ENCODE data around the gene MYO7A. TPM values are rescaled to one million over a fixed set of nuclear protein-coding genes. Genes with fewer than 3 reads are reported as not detected.

Gene MYO7A
- total RNA-seq, 3 donors from 2014 or later = 4.3 to 23.5 (median 4.5) TPM

DNA sequence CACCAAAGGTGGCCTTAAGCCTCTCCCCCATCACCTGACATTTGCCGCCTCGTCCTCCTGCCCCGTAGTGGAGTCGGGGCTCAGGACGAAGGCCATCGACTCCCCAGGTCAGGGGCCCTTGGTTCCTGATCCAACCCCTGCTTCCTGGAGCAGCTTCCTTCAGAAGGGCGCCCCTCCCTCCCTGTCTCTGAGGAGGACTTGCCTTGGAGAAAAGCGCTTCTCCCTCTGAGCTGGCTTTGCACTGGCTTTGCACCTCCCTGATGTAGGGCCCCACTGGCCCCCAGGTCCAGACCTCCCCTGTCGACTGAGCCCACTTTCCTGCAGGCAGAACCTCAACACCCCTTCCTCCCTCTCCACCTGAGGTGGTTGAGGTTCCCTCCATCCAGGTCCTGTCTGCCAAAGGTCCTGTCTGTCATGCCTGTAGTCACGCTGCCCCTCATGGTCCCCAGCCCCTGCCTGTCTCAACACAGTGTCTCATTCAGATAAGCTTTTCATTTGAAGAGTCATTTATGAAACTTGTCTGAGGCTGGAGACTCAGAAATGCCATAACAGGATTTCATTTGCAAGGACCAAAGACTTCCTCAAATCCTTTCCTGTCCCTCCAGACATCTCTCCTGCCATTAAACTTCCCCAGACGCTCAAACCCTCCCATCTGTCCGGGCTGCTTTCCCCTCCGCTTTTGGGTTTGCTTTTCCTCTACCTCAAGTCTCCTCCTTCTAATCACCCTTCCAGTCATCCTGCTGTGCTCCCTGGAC lies 78.4 kb downstream of the MYO7A start:
- intact Hi-C loops (cut with DNase I; ENCODE audit: low total_unique reads) = no loop called here
- no peak overlapping the region for H3K27ac ChIP-seq
- DNase-seq (ENCODE audit: low spot score in 2 of 2) = no peak
- no peak for TF ChIP-seq POLR2AphosphoS5 (IDR thresholded peaks at IDR 0.05)
- TF ChIP-seq, protein P1, sequence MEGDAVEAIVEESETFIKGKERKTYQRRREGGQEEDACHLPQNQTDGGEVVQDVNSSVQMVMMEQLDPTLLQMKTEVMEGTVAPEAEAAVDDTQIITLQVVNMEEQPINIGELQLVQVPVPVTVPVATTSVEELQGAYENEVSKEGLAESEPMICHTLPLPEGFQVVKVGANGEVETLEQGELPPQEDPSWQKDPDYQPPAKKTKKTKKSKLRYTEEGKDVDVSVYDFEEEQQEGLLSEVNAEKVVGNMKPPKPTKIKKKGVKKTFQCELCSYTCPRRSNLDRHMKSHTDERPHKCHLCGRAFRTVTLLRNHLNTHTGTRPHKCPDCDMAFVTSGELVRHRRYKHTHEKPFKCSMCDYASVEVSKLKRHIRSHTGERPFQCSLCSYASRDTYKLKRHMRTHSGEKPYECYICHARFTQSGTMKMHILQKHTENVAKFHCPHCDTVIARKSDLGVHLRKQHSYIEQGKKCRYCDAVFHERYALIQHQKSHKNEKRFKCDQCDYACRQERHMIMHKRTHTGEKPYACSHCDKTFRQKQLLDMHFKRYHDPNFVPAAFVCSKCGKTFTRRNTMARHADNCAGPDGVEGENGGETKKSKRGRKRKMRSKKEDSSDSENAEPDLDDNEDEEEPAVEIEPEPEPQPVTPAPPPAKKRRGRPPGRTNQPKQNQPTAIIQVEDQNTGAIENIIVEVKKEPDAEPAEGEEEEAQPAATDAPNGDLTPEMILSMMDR (IDR thresholded peaks at IDR 0.05) = no peak
- no peak for TF ChIP-seq POLR2A (IDR thresholded peaks at IDR 0.05)
- no peaks in the 10 kb centered on the region for H3K36me3 ChIP-seq
- H3K4me3 ChIP-seq = no peak overlapping the region
- H3K9me3 ChIP-seq = no peaks in the 10 kb centered on the region
- no peaks in the 10 kb centered on the region for H3K4me1 ChIP-seq
- no peaks in the 10 kb centered on the region for H3K27me3 ChIP-seq

DNA sequence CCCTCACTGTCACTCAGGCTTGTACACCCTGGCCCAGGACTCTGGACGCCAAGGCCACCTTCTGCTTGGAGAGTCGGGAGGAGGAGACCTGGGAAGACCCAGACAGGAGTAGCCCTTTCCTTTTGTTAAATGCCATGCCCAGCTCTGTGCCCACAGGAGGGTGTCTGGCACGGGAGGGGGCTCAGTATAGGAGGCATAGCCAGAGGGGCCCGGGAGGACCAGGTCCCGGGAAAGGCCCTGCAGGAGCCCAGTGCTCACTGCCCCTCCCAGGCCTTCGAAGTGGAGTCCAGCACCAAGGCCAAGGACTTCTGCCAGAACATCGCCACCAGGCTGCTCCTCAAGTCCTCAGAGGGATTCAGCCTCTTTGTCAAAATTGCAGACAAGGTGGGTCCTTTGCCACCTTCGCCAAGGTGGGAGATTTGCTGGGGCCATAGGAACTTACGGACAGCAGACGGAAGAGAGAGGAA lies 79.0 kb downstream of the MYO7A start:
- Histone ChIP-seq H3K9me3 (no peaks in the 10 kb centered on the region), H3K36me3 (no peaks in the 10 kb centered on the region), H3K27me3 (no peaks in the 10 kb centered on the region), H3K4me1 (no peaks in the 10 kb centered on the region), H3K4me3 (no peak overlapping the region), H3K27ac (no peak overlapping the region)
- no peak for TF ChIP-seq POLR2AphosphoS5 (IDR thresholded peaks at IDR 0.05)
- TF ChIP-seq, protein P1 (IDR thresholded peaks at IDR 0.05) = no peak
- no peak for TF ChIP-seq POLR2A (IDR thresholded peaks at IDR 0.05)
- intact Hi-C loops (cut with DNase I; ENCODE audit: low total_unique reads) = no loop called here
- DNase-seq (ENCODE audit: low spot score in 2 of 2) = no peak

DNA sequence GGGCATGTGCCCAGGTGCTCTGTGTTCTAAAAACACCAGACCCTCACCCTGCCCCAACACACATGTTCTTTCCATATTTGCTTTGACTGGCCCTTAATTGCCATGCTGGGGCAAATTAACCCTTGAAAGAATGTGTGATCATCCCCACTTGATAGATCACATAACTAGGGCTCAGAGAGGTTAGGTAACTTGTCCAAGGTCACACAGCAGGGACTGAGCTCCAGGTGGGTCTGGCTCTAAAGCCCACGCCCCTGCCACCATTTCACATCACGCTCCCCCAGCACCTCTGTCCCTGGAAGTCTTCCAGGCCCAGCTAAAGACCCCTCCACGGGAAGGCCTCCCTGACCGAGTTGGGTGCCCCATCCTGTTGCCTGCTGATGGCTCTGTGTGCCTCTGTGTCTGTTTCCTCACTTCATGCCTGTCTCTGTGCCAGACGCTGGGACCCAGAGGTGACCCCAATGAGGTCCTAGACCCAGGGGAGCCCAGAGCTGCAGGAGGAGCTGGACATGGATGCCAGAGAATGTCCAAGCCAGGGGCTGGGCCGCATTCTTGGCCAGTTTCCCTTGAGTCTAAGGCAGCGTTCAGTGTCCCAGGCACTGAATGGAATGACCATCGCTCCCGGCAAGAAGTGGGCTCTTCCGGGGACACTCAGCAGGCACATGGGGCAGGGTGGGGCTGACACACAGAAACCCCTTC lies 79.7 kb downstream of the MYO7A start:
- Histone ChIP-seq H3K4me1 (no peaks in the 10 kb centered on the region), H3K36me3 (no peaks in the 10 kb centered on the region), H3K27ac (no peak overlapping the region), H3K4me3 (no peak overlapping the region), H3K27me3 (no peaks in the 10 kb centered on the region), H3K9me3 (no peaks in the 10 kb centered on the region)
- no peak for DNase-seq (ENCODE audit: low spot score in 2 of 2)
- intact Hi-C loops (cut with DNase I; ENCODE audit: low total_unique reads) = no loop called here
- TF ChIP-seq, protein P1 (IDR thresholded peaks at IDR 0.05) = no peak
- no peak for TF ChIP-seq POLR2AphosphoS5 (IDR thresholded peaks at IDR 0.05)
- no peak for TF ChIP-seq POLR2A (IDR thresholded peaks at IDR 0.05)

DNA sequence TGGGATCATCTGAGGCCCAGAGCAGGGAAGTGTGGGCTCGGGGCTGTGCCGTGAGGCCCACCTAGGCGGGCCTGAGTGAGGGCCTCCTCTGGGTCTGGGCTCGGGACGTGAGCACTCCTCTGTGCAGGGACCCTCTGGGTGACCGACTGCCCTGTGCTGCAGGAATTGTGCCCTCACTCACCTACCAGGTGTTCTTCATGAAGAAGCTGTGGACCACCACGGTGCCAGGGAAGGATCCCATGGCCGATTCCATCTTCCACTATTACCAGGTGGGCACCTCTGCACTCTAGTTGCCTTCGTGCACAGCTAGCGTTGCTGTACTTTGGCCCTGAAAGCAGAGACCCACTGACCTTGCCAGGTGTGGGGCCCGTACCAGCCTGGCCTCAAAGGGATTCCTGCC lies 80.5 kb downstream of the MYO7A start:
- H3K27ac ChIP-seq = no peak overlapping the region
- no peaks in the 10 kb centered on the region for H3K36me3 ChIP-seq
- no peak for TF ChIP-seq POLR2AphosphoS5 (IDR thresholded peaks at IDR 0.05)
- TF ChIP-seq, protein P1 (IDR thresholded peaks at IDR 0.05) = no peak
- no peak for TF ChIP-seq POLR2A (IDR thresholded peaks at IDR 0.05)
- DNase-seq (ENCODE audit: low spot score in 2 of 2) = no peak
- no peaks in the 10 kb centered on the region for H3K4me1 ChIP-seq
- H3K9me3 ChIP-seq = no peaks in the 10 kb centered on the region
- no peak overlapping the region for H3K4me3 ChIP-seq
- intact Hi-C loops (cut with DNase I; ENCODE audit: low total_unique reads) = no loop called here
- no peaks in the 10 kb centered on the region for H3K27me3 ChIP-seq

DNA sequence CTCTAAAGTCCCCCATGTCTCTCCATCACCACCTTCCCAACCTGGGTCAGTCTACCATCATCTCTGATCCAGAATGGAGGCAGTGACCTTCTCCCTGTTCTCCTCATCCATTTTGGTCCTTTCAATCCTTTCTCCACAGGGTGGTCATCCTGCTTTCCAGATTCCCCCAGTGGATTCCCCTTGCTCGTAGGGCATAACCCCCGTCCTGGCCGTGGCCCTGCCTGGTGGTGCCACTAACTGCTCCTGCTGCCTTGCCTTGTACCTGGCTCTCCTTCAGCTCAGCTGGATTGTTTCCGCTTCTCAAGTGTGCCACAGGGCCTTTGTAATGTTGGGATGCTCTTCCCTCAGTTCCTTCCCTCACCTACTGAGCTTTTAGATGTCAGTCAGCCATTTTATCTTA lies 81.6 kb downstream of the MYO7A start:
- H3K27me3 ChIP-seq = no peaks in the 10 kb centered on the region
- intact Hi-C loops (cut with DNase I; ENCODE audit: low total_unique reads) = no loop called here
- no peaks in the 10 kb centered on the region for H3K9me3 ChIP-seq
- TF ChIP-seq POLR2AphosphoS5 (IDR thresholded peaks at IDR 0.05) = no peak
- TF ChIP-seq POLR2A (IDR thresholded peaks at IDR 0.05) = no peak
- TF ChIP-seq, protein P1 (IDR thresholded peaks at IDR 0.05) = no peak
- H3K4me3 ChIP-seq = no peak overlapping the region
- H3K36me3 ChIP-seq = no peaks in the 10 kb centered on the region
- DNase-seq (ENCODE audit: low spot score in 2 of 2) = no peak
- no peak overlapping the region for H3K27ac ChIP-seq
- H3K4me1 ChIP-seq = no peaks in the 10 kb centered on the region
